ENCODE data around the gene INPP5D.

INPP5D gene

GRCh38 chr2:233105930-233106329 is 45.8 kb downstream of the INPP5D start:
- Histone ChIP-seq H3K27me3 (ENCODE audit: low read depth, low read length) (no peaks in the 10 kb centered on the region), H3K4me3 (ENCODE audit: low read length) (no peak overlapping the region), H3K4me1 (ENCODE audit: low read length) (peaks cover 11% of the 10 kb centered on the region), H3K36me3 (replicated peaks; ENCODE audit: low read depth, low read length) (peaks cover 30% of the 10 kb centered on the region), H2AFZ (ENCODE audit: low read depth, low read length) (no peak overlapping the region), H3K79me2 (ENCODE audit: low read length) (peaks cover 93% of the 10 kb centered on the region), H4K20me1 (ENCODE audit: insufficient read depth, low read length) (peaks cover 51% of the 10 kb centered on the region), H3K9me3 (ENCODE audit: insufficient read depth, low read length) (no peaks in the 10 kb centered on the region), H3K9ac (ENCODE audit: low read length) (no peak overlapping the region), H3K27ac (ENCODE audit: low read length) (no peak overlapping the region), H3K4me2 (ENCODE audit: low read length) (no peak overlapping the region)
- TF ChIP-seq EZH2phosphoT487 (IDR thresholded peaks at IDR 0.05; ENCODE audit: low read depth) = no peak
- TF ChIP-seq, protein P1, sequence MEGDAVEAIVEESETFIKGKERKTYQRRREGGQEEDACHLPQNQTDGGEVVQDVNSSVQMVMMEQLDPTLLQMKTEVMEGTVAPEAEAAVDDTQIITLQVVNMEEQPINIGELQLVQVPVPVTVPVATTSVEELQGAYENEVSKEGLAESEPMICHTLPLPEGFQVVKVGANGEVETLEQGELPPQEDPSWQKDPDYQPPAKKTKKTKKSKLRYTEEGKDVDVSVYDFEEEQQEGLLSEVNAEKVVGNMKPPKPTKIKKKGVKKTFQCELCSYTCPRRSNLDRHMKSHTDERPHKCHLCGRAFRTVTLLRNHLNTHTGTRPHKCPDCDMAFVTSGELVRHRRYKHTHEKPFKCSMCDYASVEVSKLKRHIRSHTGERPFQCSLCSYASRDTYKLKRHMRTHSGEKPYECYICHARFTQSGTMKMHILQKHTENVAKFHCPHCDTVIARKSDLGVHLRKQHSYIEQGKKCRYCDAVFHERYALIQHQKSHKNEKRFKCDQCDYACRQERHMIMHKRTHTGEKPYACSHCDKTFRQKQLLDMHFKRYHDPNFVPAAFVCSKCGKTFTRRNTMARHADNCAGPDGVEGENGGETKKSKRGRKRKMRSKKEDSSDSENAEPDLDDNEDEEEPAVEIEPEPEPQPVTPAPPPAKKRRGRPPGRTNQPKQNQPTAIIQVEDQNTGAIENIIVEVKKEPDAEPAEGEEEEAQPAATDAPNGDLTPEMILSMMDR (IDR thresholded peaks at IDR 0.05; ENCODE audit: low read depth, low read length) = no peak

GRCh38 chr2:233107011-233107410 is 46.9 kb downstream of the INPP5D start:
- H3K27ac ChIP-seq (ENCODE audit: low read length) = no peak overlapping the region
- H3K9me3 ChIP-seq (ENCODE audit: insufficient read depth, low read length) = no peaks in the 10 kb centered on the region
- H3K4me1 ChIP-seq (ENCODE audit: low read length) = peaks cover 3% of the 10 kb centered on the region
- H3K4me3 ChIP-seq (ENCODE audit: low read length) = no peak overlapping the region
- H3K36me3 ChIP-seq (replicated peaks; ENCODE audit: low read depth, low read length) = peaks cover 30% of the 10 kb centered on the region
- H3K79me2 ChIP-seq (ENCODE audit: low read length) = peaks cover 96% of the 10 kb centered on the region
- H3K9ac ChIP-seq (ENCODE audit: low read length) = no peak overlapping the region
- TF ChIP-seq EZH2phosphoT487 (IDR thresholded peaks at IDR 0.05; ENCODE audit: low read depth) = no peak
- TF ChIP-seq, protein P1 (IDR thresholded peaks at IDR 0.05; ENCODE audit: low read depth, low read length) = no peak
- H4K20me1 ChIP-seq (ENCODE audit: insufficient read depth, low read length) = peaks cover 56% of the 10 kb centered on the region
- no peaks in the 10 kb centered on the region for H3K27me3 ChIP-seq (ENCODE audit: low read depth, low read length)
- no peak overlapping the region for H3K4me2 ChIP-seq (ENCODE audit: low read length)
- no peak overlapping the region for H2AFZ ChIP-seq (ENCODE audit: low read depth, low read length)

GRCh38 chr2:233107831-233108300 is 47.7 kb downstream of the INPP5D start:
- TF ChIP-seq, protein P1 (IDR thresholded peaks at IDR 0.05; ENCODE audit: low read depth, low read length) = no peak
- no peak for TF ChIP-seq EZH2phosphoT487 (IDR thresholded peaks at IDR 0.05; ENCODE audit: low read depth)
- Histone ChIP-seq H4K20me1 (ENCODE audit: insufficient read depth, low read length) (peaks cover 61% of the 10 kb centered on the region), H3K79me2 (ENCODE audit: low read length) (peaks cover 96% of the 10 kb centered on the region), H3K36me3 (replicated peaks; ENCODE audit: low read depth, low read length) (peaks cover 25% of the 10 kb centered on the region), H3K9ac (ENCODE audit: low read length) (no peak overlapping the region), H3K27me3 (ENCODE audit: low read depth, low read length) (no peaks in the 10 kb centered on the region), H3K4me3 (ENCODE audit: low read length) (no peak overlapping the region), H3K27ac (ENCODE audit: low read length) (no peak overlapping the region), H3K4me2 (ENCODE audit: low read length) (no peak overlapping the region), H2AFZ (ENCODE audit: low read depth, low read length) (no peak overlapping the region), H3K9me3 (ENCODE audit: insufficient read depth, low read length) (no peaks in the 10 kb centered on the region), H3K4me1 (ENCODE audit: low read length) (no peaks in the 10 kb centered on the region)

GRCh38 chr2:233108611-233109490 is 48.7 kb downstream of the INPP5D start:
- H3K27ac ChIP-seq (ENCODE audit: low read length) = no peak overlapping the region
- H3K27me3 ChIP-seq (ENCODE audit: low read depth, low read length) = no peaks in the 10 kb centered on the region
- peaks cover 68% of the 10 kb centered on the region for H4K20me1 ChIP-seq (ENCODE audit: insufficient read depth, low read length)
- H3K36me3 ChIP-seq (replicated peaks; ENCODE audit: low read depth, low read length) = peaks cover 22% of the 10 kb centered on the region
- no peak overlapping the region for H3K4me2 ChIP-seq (ENCODE audit: low read length)
- no peak overlapping the region for H3K9ac ChIP-seq (ENCODE audit: low read length)
- TF ChIP-seq, protein P1 (IDR thresholded peaks at IDR 0.05; ENCODE audit: low read depth, low read length) = no peak
- no peak for TF ChIP-seq EZH2phosphoT487 (IDR thresholded peaks at IDR 0.05; ENCODE audit: low read depth)
- peaks cover 97% of the 10 kb centered on the region for H3K79me2 ChIP-seq (ENCODE audit: low read length)
- no peak overlapping the region for H3K4me3 ChIP-seq (ENCODE audit: low read length)
- no peaks in the 10 kb centered on the region for H3K4me1 ChIP-seq (ENCODE audit: low read length)
- H2AFZ ChIP-seq (ENCODE audit: low read depth, low read length) = no peak overlapping the region
- H3K9me3 ChIP-seq (ENCODE audit: insufficient read depth, low read length) = no peaks in the 10 kb centered on the region

Measured in OCI-LY3 (cell line).